NCI-H774 (cell line): ENCODE data around the gene TDRKH.

ENCODE experiments used
- DNase-seq: peaks from one replicate; lab custom pipeline; 2025; lab: John Stamatoyannopoulos, UW

The TDRKH gene

GRCh38 chr1:151790071-151790939, at the start of gene TDRKH:
Gene TDRKH (minus strand): TSS chr1:151790500. CDS start chr1:151783022, 7,478 bp downstream.
- peak; percentile 99 for DNase-seq

GRCh38 chr1:151839457-151840403, 49.4 kb upstream of the TDRKH start, which contains the start of gene C2CD4D:
Gene C2CD4D (minus strand): TSS chr1:151839820. CDS start chr1:151838989, 831 bp downstream.
- DNase-seq = peak; percentile 70

DNA sequence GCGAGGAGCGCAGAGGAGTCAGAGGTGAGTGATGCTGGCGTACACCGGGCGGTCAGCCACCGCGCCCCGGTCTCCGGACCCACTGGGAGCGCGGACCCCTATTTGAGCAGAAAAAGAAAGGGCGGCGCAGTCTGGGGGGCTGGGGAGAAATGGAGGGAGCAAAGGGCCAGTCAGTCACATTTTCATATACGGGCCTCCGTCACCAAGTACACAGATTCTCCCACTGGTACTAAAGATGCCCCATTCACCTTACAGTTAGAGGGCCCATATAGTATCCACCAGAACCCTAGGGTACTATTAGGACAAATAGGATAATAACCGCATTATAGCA, 48.7 kb upstream of the TDRKH start:
- DNase-seq = no peak

DNA sequence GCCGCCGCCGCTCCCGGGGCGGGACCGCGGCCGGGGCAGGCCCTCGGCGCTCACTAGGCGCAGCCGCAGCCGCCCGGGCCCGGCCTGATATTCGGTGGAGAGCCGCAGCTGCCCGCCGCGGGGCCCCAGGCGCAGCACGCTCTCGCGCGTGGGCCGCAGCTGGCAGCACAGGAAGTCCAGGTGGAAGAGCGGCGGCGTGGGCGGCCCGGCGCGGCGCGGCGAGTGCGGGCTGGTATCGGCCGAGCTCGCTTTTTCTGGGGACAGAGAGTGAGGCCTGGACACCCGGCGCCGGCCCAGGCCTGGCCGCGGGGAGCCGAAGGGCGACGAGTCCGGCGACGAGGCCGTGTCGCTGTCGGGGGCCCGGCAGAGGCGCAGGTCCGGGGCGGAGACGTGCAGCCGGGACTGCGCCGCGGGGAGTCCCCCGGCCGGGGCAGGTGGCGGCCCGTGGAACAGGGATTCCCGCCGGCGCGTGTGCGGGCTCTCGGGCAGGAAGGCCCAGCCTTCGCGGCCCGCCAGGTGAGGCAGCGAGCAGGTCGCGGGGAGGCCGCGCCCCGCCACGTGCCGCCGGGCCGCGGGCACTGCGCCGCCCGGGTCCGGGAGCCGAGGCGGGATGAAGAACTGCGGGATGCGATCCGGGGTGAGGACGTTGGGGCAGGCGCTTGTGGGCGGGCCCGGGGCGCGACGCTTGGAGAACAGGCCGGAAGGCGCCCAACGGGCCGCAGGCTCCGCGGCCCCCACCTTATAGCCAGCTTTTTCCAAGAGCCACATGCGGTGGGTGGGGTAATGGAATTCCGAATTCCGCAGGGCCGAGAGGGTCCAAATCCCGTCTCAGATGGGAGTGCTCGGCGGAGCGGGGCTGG, 48.2 kb upstream of the TDRKH start:
- DNase-seq = no peak

- no peak for DNase-seq
Measured at GRCh38 chr1:151837884-151838221, 47.6 kb upstream of the TDRKH start.

DNA sequence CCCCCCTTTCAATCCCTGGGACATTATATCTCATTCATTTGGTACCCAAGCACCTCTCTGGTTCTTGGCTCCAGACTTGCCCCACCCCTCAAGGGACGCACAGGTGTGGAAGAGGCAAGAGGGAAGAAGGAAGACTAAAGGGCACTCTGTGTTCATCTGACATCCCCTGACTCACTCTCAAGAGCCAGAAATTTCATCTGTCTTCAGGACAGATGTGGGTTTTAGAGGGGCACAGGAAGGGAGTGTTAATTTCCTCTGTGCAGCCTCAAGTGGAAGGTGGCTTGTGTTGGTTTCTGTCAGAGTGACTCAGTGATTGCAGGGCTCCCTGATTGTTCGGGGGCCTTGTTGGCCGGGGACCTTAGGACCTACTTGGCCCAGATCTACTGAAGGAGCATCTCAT, 46.9 kb upstream of the TDRKH start:
- DNase-seq = no peak

- DNase-seq = no peak
Measured at GRCh38 chr1:151835596-151835995, 45.3 kb upstream of the TDRKH start.

DNA sequence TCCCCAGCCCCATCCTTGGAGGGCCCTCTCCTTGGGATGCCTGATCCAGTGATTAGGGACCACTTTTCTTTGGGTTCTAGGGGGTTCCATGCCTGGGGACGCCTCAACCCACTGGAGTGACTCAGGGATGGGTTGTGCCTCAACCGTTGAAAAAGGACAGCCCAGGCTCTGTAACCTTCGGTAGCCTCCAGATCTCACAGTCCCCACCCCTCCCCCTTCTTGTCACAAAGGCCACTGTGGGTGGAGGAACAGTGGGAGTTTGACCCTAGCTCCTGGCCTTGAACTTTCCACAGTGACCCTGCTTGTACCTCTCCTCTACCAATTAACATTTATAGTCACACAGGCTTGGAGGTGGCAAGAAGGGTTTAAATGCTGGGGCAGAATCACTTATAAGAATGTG, 43.9 kb upstream of the TDRKH start:
- no peak for DNase-seq

- no peak for DNase-seq
Measured at GRCh38 chr1:151833172-151833900, 43.0 kb upstream of the TDRKH start.

- peak; percentile 85 for DNase-seq
Measured at GRCh38 chr1:151832318-151832980, 42.1 kb upstream of the TDRKH start.

DNA sequence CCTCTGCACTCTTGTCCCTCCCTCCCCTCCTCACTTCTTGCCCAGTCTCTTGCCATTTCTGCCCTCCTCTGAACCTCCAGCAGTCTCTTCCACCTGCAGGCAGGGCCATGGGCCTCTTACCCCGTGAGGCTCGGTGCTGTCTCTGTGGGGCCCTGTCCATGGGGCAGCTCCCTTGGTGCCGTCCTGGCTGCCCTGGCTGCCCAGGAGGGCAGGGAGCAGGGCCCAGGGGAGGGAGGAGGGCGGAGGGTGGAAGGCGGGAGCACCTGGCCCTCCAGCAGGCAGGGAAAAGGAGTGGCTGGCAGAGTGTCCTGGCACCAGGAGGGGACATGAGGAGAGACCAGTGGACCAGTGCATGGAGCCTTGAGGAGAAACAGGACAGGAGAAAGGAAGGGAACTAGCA, 41.3 kb upstream of the TDRKH start, which contains the start of gene RORC:
RORC (minus strand) TSS at position 198 of the 400 bp plus-strand sequence; CDS start at position 160, 38 bp downstream.
- DNase-seq = peak; percentile 2

DNA sequence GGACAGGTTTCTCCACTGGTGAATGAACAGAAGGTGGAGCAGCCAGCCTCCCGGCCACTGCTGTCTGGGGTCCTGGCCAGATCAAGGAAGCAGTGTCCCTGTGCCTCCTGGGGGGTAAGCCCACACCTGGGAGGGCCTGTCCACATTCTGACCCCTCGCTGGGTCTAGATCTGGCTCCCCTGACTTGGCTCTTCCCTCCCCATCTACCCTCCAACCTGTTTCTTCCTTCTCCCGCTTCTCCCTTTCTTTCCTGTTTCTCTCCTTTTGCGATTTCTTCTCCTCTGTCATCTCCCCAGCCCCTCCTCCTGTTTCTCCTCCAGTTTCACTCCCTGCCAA, 40.9 kb upstream of the TDRKH start:
- no peak for DNase-seq

DNA sequence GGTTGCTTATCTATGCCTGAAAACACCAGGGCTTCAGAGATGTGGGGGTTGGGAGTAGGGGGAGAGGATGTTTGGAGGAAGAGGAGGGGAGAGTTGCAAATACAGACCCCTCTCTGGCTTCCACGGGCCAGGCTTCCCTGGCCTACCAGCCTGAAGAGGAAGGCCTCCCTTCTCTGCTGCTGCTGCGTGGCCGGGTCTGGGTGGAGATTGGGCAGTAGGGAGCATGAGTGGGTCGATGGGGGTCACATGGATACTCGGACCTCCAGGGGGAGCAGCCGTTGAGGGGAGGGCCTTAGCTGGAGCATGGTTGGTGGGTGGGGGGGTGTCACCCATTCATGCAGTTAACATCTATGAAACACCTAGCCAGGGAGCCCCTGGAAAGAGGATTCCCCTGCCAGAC, 39.8 kb upstream of the TDRKH start:
- no peak for DNase-seq

- DNase-seq = no peak
Measured at GRCh38 chr1:151829352-151830046, 39.2 kb upstream of the TDRKH start.

DNA sequence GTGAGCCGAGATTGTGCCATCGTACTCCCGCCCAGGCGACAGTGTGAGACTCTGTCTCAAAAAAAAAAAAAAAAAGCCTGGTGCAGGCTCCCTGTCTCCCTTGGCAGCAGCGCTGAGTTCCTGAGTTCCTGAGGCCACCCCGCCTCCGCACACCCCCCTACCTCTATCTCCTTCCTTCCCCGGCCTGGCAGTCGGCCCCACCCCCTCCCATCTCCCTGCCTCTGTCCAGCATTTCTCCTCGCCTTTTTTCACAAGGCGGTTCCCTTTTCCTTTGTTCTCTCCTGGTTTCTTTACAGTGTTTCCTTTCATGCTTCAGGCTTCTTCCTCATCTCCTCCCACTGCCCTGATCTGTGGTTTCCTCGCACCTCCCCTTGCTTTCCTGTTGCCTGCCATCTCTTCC, 38.6 kb upstream of the TDRKH start:
- DNase-seq = no peak

DNA sequence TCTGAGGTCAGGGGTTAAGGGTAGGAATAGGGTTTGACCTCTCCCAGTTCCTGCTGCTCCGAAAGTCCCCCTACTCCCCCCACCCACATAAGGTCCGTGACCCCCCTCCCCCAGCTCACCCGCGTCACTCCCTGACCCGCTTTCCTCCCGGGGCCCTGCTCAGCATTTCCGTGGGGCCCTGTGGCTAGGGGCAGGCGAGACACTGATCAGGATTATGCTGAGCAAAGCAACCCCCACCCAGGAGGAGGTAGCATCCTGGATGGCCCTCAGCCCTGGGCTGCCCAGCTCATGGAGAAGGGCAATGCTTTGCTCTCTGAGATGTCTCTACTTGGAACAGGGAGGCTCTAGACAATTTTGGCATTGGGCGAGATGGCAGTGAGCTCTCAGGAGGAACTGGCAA, 37.6 kb upstream of the TDRKH start:
- DNase-seq = no peak

GRCh38 chr1:151825751-151826660, 35.7 kb upstream of the TDRKH start:
- no peak for DNase-seq

DNA sequence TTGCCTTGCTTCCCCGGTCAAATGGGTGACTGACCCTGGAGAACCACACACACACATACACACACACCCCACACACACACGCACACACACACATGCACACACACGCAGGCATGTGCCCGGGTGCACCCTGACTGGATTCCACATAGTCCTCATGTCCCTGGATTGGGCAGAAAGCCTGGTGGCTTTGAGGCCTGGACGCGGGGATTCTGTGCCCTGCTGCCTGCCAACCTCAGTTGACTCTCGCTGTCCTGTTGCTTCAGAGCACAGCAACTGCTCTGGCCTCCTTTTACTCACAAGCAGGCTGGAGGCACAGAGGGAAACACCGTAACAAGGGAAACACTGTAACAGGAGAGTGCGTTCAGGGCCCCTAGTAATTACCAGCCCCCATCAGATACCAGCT, 34.9 kb upstream of the TDRKH start:
- DNase-seq = no peak

DNA sequence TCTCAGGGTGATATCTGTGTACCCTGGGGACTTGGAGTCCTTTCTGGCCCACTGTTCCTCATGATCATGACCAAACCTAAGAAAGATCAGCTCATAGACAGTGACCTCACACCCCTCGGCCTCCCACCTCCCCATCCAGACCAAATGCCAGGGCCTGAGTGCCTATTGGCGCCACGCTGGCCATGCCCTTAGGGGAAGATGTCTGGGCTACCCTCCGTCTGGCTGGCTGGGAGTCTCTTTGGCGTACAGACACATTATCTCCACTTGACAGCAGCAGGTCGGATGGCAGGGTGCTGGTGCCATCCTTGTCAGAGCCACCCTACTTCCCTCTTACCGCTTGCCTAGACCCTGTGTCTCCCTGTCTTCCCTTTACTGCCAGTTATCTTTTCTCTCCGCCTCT, 32.9 kb upstream of the TDRKH start:
- DNase-seq = no peak
